Measurements from ENCODE around the gene APOM. TPM values are rescaled to one million over a fixed set of nuclear protein-coding genes. Genes with fewer than 3 reads are reported as not detected.

APOM gene
- polyA plus RNA-seq, 3 donors, result 105 to 114 (median 110) TPM

DNA sequence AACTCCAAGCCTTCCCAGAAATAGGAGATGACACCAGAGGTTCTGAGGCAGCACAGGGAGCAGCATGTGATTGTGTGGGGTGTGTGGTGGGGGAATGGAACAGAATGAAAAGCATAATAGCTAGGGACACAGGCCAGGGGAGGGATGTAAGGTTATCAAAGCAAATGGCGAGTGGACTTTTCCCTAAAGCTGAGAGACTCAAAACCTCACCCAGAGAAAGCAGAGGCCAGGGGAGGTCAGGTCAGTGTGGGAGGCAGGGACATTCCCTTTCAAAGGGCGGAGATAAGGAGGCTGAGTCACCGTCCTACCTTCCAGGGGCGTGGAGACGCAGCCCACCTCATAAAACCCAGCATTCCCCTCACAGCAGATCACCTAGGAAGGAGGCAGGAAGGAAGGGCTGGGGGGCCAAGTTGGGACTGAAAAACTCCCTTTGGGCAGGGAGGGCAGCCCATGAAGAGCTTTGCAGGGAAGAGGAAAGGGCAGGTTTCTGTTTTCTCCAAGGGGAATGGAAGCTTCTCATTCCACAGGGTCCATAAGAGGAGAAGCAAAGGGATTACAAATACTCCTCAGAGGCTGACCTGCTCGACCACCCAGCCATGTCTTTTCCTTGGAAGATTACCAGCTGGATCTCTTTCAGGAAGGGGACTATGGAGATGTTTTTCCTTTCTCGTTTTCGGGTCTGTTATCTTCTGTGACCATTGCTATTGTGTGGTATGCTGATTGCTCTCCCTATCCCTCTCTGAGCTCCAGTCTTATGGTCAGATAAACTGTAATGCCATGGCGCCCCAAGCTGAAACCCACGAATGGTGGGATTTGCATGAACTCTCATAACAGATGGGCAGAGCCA lies 34.8 kb downstream of the APOM start:
- no peak for DNase-seq (ENCODE audit: extremely low read depth in 1 of 11, low read depth in 9 of 11, low spot score in 4 of 11)

DNA sequence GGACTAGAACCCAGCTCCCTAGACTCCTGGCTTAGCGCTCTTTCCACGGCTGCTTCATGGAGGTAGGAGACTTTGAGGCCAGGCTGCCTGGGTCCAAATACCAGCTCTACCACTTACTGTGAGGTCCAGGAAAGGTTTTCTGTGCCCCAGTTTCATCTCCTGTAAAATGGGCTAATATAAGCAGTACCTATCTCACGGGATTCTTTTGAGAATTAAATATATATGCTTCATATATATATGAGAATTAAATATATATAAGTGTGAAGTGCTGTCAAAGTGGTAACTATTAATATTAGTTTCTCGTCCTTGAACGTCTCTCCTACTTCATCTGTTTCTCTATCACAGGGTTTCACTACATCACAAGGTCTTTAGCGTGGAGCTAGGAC lies 35.4 kb downstream of the APOM start:
- no peak for DNase-seq (ENCODE audit: extremely low read depth in 1 of 11, low read depth in 9 of 11, low spot score in 4 of 11)

DNA sequence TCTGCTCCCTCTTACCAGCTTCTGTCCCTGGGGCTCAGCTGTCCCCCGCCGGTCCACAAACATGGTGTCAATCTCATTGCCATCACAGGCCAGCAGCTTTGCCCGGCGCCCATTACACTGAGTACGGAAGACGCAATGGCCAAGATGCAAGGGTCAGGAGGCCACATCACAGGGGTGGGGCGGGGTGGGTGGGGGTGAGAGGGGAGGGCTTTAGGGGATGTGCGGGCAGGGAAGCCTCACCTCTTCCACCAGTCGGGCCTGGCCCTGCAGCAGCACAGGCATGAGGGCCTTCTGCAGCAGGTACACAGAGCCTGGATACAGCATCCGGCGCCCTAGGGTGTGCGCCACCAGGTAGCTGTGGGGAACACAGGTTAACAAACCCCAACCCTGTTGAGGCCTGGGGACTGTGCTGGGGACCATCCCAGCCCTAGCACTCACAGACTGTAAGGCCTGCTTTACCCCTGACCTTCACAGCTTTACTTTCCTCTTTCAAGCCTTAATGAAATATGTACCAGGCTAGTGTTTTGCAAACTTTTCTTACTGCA lies 35.9 kb downstream of the APOM start:
- DNase-seq (ENCODE audit: extremely low read depth in 1 of 11, low read depth in 9 of 11, low spot score in 4 of 11), result no peak

DNA sequence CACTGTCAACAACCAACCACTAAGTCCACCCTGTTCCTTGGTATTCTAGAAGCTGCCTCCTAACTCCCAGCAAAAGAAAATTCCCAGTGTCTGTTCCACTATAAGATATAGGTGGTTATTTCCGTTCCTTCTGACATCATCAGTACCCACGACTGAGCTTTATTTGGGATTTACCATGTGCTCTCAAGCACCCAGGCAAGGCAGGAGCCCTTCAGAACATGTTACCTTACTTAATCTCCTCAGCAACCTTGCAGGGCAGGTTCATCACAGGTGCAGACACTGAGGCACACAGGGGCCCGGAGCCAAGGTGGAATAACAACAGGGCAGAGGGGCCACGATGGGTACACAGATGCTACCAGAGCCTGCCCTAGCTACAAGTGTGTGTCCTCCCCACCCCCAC lies 36.7 kb downstream of the APOM start:
- DNase-seq (ENCODE audit: extremely low read depth in 1 of 11, low read depth in 9 of 11, low spot score in 4 of 11), result no peak

DNA sequence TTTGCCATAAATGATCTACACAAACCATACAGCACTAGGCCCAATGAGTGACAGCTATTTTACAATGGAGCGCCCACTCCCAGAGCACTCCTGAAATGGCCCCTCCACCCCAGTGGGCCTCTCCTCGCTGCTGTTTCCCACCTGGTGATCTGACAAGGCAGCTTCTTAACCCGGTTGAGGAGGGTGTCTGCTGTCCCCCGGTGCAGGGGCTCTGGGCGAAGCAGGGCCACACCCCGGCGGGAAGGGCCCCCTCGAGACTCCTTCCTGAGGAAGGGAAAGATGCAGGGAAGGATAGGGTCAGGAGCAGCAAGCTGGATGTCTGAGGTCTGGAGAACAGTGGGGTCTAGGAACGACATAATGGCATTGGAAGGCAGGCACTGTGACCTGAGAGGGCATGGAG lies 37.2 kb downstream of the APOM start:
- no peak for DNase-seq (ENCODE audit: extremely low read depth in 1 of 11, low read depth in 9 of 11, low spot score in 4 of 11)

DNA sequence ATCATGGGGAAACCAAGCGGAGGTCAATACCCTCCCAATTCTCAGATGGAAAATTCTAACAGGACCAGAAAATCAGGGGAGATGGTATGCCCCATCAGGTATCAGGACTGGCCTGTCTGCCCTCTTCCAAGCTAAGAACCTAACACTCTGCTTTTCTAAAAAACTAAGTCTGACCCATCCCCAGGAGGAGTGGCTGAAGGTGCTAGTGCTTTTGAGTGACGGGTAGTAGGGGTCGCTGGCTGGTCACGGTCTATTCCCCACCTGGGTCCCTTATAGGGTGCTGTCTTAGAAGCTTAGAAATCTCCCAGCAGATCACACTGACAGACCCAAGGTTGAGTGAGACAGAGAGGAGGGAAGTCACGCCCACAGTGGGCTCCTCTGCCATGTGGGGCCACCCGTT lies 37.8 kb downstream of the APOM start:
- DNase-seq (ENCODE audit: extremely low read depth in 1 of 11, low read depth in 9 of 11, low spot score in 4 of 11), result no peak

DNA sequence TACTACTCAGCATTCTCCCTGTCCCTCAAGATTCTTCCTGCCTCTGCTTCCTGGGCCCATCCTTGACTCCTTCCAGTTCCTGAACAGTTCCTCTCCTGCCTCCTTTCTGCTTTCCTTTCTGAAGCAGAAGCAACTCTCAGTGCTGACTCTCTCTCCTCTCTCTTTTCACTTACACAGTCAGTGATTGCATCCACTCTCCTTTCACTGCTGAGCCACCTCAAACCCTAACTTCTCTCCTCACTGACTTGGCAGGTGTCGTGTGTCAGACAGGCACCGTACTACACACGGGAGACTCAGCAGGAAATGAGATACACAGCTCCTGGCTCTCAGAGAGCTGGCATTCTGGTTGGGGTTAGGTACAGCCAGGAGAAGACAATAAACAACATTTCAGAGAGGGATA lies 41.9 kb downstream of the APOM start:
- DNase-seq (ENCODE audit: extremely low read depth in 1 of 11, low read depth in 9 of 11, low spot score in 4 of 11), result no peak

DNA sequence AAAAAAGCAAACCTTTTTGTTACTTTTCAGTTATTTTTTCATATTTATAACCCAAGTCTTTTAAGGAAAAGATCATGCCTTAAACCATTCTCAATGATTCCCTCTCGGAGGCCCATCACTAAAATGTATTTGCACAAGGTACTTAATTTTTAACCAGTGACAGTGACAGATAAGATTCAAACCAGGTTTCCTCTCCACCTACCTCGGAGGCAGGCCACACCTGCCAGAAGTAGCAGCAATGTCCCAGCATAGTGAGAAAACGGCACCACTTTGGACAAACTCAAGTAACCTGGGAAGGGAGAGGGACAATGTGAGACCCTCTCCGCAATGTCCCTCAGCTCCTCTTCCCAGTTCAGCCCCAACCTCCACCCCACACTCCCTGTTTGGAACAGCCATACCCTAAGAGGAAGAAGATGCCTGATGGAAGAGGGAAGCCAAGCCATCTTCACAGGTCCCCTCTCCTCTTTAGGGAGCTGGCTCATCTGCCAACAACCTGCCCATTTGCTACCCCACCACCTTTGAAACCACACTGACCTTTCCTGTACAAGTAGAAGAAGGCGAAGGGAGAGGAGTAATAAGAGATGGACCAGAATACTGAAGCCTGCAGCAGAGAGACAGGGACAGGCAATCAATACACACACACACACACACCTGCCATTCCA lies 45.2 kb downstream of the APOM start:
- no peak for DNase-seq (ENCODE audit: extremely low read depth in 1 of 11, low read depth in 9 of 11, low spot score in 4 of 11)

DNA sequence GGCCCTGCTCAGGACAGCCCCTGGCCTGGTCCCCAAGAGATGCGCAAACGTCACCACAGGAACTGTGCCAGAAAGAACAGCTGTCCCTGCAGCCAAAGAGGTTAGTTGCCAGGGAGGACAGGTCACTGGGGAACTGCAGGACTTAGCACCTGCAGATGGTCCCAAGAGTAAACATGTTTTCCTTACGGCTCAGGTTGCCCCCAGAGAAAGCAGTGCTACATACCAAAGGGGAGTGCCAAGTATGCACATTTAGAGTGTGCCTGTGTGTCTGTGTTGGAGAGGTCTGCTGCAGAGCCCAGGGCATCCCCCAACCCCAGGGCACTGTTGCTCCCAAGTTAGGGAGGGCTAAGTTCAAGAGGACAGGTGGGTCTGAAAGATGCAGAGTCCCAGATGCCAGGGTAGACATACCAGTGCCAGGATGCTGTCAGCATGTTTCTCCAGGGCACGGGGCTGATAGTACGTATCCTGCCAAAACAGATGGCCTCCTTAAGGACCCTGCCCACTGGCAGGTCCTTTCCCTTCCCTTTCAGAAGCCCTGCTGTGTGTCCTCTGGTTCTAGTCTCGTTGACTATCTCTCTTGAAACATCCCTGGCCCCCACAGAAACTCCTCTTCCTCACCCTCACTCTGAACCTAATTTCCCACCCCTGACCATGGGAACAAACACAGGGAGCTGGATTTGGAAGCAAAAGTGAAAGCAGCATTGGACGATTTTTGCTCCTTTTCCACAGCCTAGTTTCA lies 46.1 kb downstream of the APOM start:
- DNase-seq (ENCODE audit: extremely low read depth in 1 of 11, low read depth in 9 of 11, low spot score in 4 of 11), result no peak

DNA sequence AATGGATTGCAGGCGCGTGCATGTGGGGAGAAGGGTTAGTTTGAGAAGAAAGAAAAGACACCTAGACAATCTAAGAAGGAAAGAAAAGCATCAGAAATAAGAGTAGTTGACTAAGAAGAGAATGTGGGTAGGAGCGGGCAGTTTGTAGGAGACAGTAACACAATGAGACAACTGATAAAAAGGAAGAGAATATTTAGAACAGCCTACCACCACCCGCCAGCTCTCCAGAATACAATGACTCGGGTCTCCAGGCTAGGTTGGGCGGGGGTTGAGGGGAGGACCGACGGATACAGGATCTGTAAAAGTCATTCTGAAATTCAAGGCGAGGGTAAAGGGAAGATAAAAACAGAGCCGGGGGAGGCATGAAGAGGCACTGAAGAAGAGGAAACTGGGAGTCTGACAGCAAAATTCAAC lies 46.7 kb downstream of the APOM start:
- no peak for DNase-seq (ENCODE audit: extremely low read depth in 1 of 11, low read depth in 9 of 11, low spot score in 4 of 11)

DNA sequence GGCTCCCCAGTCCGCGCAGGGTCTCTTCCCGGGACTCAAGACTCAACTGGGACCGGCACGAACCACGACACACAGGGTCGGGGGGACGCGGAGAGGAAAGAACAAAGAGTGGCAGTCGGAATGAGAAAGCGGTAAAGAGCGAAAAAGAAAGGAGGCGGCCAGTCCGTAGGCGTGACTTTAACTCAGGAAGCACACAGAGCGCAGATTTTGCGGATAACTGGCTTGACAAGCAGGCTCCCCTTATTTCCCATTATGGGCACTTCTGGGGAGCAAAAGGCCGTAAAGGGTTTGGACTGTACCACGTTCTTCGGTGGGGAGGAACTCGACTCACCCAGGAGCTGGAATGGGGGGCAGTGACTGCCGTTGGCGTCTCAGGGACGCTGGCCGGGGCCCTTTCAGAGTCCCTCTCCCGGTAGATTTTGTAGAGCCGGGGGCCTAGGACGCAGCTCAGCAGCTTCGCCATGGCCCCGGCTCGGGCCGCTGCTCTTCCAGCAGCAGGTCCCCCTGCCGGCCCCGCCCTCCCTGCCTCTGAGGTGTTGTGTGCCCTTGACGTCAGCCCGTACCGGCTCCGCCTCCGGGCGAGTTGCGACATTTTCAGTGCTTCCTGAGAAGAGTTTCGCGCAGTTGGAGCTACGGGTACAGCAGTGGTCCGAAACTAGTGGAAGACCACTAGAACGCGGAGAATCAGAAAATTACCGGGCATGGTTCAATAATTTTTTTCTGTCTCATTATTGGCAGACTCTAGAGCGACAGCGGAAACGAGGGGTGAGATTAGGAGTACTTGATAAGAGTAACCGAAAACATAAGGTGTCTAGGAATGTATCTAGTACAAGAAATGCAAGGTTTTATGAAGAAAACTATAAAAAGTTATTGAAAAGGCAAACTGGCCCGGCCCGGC lies 47.4 kb downstream of the APOM start, which contains the start of gene ABHD16A:
Gene ABHD16A, minus strand, starts transcription at position 506 of the 898 bp plus-strand sequence. Its CDS starts 43 bp downstream, at position 463.
- DNase-seq (ENCODE audit: extremely low read depth in 1 of 11, low read depth in 9 of 11, low spot score in 4 of 11), result peak; percentile 97 to 99 (median 98)

DNA sequence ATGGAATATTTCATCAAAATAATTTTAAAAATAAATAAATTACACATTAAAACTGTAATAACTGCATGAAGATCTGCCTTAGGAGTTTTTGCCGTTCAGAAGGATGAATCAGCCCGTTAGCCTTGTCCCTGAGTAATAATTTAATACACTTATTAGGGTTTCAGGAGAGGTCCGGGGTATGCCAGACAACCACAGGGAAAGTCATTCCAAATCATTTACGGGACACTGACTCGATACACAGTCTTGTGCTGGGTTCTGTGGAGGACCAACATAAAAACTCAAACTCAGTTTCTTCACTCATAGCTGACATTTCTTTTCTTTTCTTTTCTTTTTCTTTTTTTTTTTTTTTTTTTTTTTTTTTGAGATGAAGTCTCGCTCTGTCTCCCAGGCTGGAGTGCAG lies 50.2 kb downstream of the APOM start:
- no peak for DNase-seq (ENCODE audit: extremely low read depth in 1 of 11, low read depth in 9 of 11, low spot score in 4 of 11)

DNA sequence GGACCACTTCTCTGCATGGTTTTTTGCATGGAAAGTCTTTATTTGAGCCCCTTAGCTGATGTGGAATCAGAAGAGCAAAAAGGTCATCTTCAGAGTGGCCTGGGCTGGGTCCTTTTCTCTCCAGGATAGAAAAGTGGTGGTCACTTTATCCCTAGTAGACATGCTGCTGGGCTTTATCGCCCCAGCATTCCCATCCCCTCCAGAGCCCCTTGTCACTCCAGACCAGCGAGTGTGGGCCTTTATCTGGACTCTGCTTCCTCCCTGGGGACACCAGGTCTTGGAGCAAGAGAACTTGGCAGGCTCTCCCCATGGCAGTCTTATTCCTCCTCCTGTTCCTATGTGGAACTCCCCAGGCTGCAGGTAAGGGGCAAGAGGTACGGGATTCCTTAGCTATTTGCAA lies 50.9 kb downstream of the APOM start, which contains the start of gene LY6G6F:
Gene LY6G6F, plus strand, starts transcription at position 268 of the 400 bp plus-strand sequence. Its CDS starts 41 bp downstream, at position 309.
- no peak for DNase-seq (ENCODE audit: extremely low read depth in 1 of 11, low read depth in 9 of 11, low spot score in 4 of 11)

DNA sequence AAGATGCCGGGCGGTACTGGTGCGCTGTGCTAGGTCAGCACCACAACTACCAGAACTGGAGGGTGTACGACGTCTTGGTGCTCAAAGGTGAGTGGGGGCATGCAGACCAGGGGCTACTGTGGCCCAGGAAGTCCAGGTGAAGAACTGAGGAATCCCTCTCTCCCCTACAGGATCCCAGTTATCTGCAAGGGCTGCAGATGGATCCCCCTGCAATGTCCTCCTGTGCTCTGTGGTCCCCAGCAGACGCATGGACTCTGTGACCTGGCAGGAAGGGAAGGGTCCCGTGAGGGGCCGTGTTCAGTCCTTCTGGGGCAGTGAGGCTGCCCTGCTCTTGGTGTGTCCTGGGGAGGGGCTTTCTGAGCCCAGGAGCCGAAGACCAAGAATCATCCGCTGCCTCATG lies 52.0 kb downstream of the APOM start:
- no peak for DNase-seq (ENCODE audit: extremely low read depth in 1 of 11, low read depth in 9 of 11, low spot score in 4 of 11)

Other genes starting within 250 kb of the APOM start
- 1 to 10 TPM; 1.4 to 1.8 (median 1.5) TPM for gene MICB, start 157.7 kb upstream of the APOM start, polyA plus RNA-seq (ENCODE audit: insufficient read length in 3 of 3)
- gene MCCD1, start 126.9 kb upstream of the APOM start, polyA plus RNA-seq (ENCODE audit: insufficient read length in 3 of 3), result 10 to 100 TPM; 13.5 to 19.2 (median 17.9) TPM
- gene DDX39B, start 113.9 kb upstream of the APOM start, polyA plus RNA-seq (ENCODE audit: insufficient read length in 3 of 3), result 100 to 1,000 TPM; 573 to 689 (median 586) TPM
- gene ATP6V1G2, start 109.3 kb upstream of the APOM start, polyA plus RNA-seq (ENCODE audit: insufficient read length in 3 of 3), result 10 to 100 TPM in 2 of 3 donors, 1 to 10 TPM in 1; 5.9 to 11.5 (median 11.0) TPM
- gene NFKBIL1, start 108.3 kb upstream of the APOM start, polyA plus RNA-seq (ENCODE audit: insufficient read length in 3 of 3), result 10 to 100 TPM; 17.0 to 28.4 (median 27.7) TPM
- under 1 TPM; 0.26 to 0.43 (median 0.33) TPM for gene LTA, start 83.6 kb upstream of the APOM start, polyA plus RNA-seq (ENCODE audit: insufficient read length in 3 of 3)
- gene TNF, start 80.3 kb upstream of the APOM start, polyA plus RNA-seq (ENCODE audit: insufficient read length in 3 of 3), result under 1 TPM; 0.18 to 0.40 (median 0.24) TPM
- 1 to 10 TPM in 2 of 3 donors, under 1 TPM in 1; 0.53 to 2.3 (median 2.2) TPM for gene LTB, start 73.5 kb upstream of the APOM start, polyA plus RNA-seq (ENCODE audit: insufficient read length in 3 of 3)
- 1 to 10 TPM; 4.4 to 6.5 (median 6.3) TPM for gene LST1, start 69.6 kb upstream of the APOM start, polyA plus RNA-seq (ENCODE audit: insufficient read length in 3 of 3)
- under 1 TPM in 2 of 3 donors, not detected in 1; 0.19 TPM for gene NCR3, start 62.9 kb upstream of the APOM start, polyA plus RNA-seq (ENCODE audit: insufficient read length in 3 of 3)
- 10 to 100 TPM; 63.3 to 80.6 (median 78.2) TPM for gene AIF1, start 40.7 kb upstream of the APOM start, polyA plus RNA-seq (ENCODE audit: insufficient read length in 3 of 3)
- 100 to 1,000 TPM; 161 to 211 (median 207) TPM for gene PRRC2A, start 35.2 kb upstream of the APOM start, polyA plus RNA-seq (ENCODE audit: insufficient read length in 3 of 3)
- 100 to 1,000 TPM; 243 to 263 (median 257) TPM for gene BAG6, start 3.2 kb upstream of the APOM start, polyA plus RNA-seq (ENCODE audit: insufficient read length in 3 of 3)
- 10 to 100 TPM; 17.3 to 22.9 (median 18.4) TPM for gene C6orf47, start 4.9 kb downstream of the APOM start, polyA plus RNA-seq (ENCODE audit: insufficient read length in 3 of 3)
- gene GPANK1, start 9.1 kb downstream of the APOM start, polyA plus RNA-seq (ENCODE audit: insufficient read length in 3 of 3), result 10 to 100 TPM; 28.1 to 33.1 (median 29.9) TPM
- gene CSNK2B, start 10.2 kb downstream of the APOM start, polyA plus RNA-seq (ENCODE audit: insufficient read length in 3 of 3), result 100 to 1,000 TPM; 232 to 252 (median 246) TPM
- gene LY6G5B, start 14.1 kb downstream of the APOM start, polyA plus RNA-seq (ENCODE audit: insufficient read length in 3 of 3), result 10 to 100 TPM; 22.8 to 30.6 (median 25.3) TPM
- gene LY6G5C, start 25.2 kb downstream of the APOM start, polyA plus RNA-seq (ENCODE audit: insufficient read length in 3 of 3), result 1 to 10 TPM; 2.4 to 3.5 (median 3.4) TPM
- gene ABHD16A, start 47.4 kb downstream of the APOM start, polyA plus RNA-seq (ENCODE audit: insufficient read length in 3 of 3), result 10 to 100 TPM; 52.4 to 70.9 (median 61.6) TPM
- gene LY6G6F, start 51.0 kb downstream of the APOM start, polyA plus RNA-seq (ENCODE audit: insufficient read length in 3 of 3), result 1 to 10 TPM in 1 of 3 donors, under 1 TPM in 2; 0.44 to 1.2 (median 0.73) TPM
- under 1 TPM in 1 of 3 donors, not detected in 2; 0.20 TPM for gene LY6G6D, start 59.5 kb downstream of the APOM start, polyA plus RNA-seq (ENCODE audit: insufficient read length in 3 of 3)
- under 1 TPM in 2 of 3 donors, not detected in 1; 0.26 to 0.41 TPM for gene LY6G6C, start 65.9 kb downstream of the APOM start, polyA plus RNA-seq (ENCODE audit: insufficient read length in 3 of 3)
- gene MPIG6B, start 67.5 kb downstream of the APOM start, polyA plus RNA-seq (ENCODE audit: insufficient read length in 3 of 3), result 1 to 10 TPM; 1.6 TPM
- 100 to 1,000 TPM; 152 to 237 (median 188) TPM for gene DDAH2, start 73.4 kb downstream of the APOM start, polyA plus RNA-seq (ENCODE audit: insufficient read length in 3 of 3)
- 100 to 1,000 TPM; 268 to 296 (median 292) TPM for gene CLIC1, start 80.6 kb downstream of the APOM start, polyA plus RNA-seq (ENCODE audit: insufficient read length in 3 of 3)
- 10 to 100 TPM; 21.4 to 59.0 (median 22.1) TPM for gene MSH5, start 84.1 kb downstream of the APOM start, polyA plus RNA-seq (ENCODE audit: insufficient read length in 3 of 3)
- 10 to 100 TPM in 2 of 3 donors, 1 to 10 TPM in 1; 6.8 to 17.2 (median 10.0) TPM for gene SAPCD1, start 106.8 kb downstream of the APOM start, polyA plus RNA-seq (ENCODE audit: insufficient read length in 3 of 3)
- gene VWA7, start 121.4 kb downstream of the APOM start, polyA plus RNA-seq (ENCODE audit: insufficient read length in 3 of 3), result 10 to 100 TPM in 1 of 3 donors, 1 to 10 TPM in 2; 7.3 to 13.9 (median 8.5) TPM
- 10 to 100 TPM; 58.7 to 72.2 (median 61.2) TPM for gene VARS1, start 139.9 kb downstream of the APOM start, polyA plus RNA-seq (ENCODE audit: insufficient read length in 3 of 3)
- gene LSM2, start 151.1 kb downstream of the APOM start, polyA plus RNA-seq (ENCODE audit: insufficient read length in 3 of 3), result 10 to 100 TPM; 72.1 to 90.4 (median 82.4) TPM
- gene HSPA1L, start 159.4 kb downstream of the APOM start, polyA plus RNA-seq (ENCODE audit: insufficient read length in 3 of 3), result 1 to 10 TPM; 3.3 to 5.0 (median 4.0) TPM
- 100 to 1,000 TPM in 2 of 3 donors, 10 to 100 TPM in 1; 84.4 to 121 (median 116) TPM for gene HSPA1A, start 159.6 kb downstream of the APOM start, polyA plus RNA-seq (ENCODE audit: insufficient read length in 3 of 3)
- 100 to 1,000 TPM; 119 to 167 (median 142) TPM for gene HSPA1B, start 171.8 kb downstream of the APOM start, polyA plus RNA-seq (ENCODE audit: insufficient read length in 3 of 3)
- 10 to 100 TPM; 74.6 to 79.3 (median 78.1) TPM for gene NEU1, start 206.9 kb downstream of the APOM start, polyA plus RNA-seq (ENCODE audit: insufficient read length in 3 of 3)
- 10 to 100 TPM; 40.7 to 82.8 (median 51.9) TPM for gene SLC44A4, start 223.1 kb downstream of the APOM start, polyA plus RNA-seq (ENCODE audit: insufficient read length in 3 of 3)
- 10 to 100 TPM; 74.6 to 98.4 (median 83.9) TPM for gene EHMT2, start 241.8 kb downstream of the APOM start, polyA plus RNA-seq (ENCODE audit: insufficient read length in 3 of 3)
- 10 to 100 TPM; 23.4 to 35.5 (median 23.6) TPM for gene ZBTB12, start 246.2 kb downstream of the APOM start, polyA plus RNA-seq (ENCODE audit: insufficient read length in 3 of 3)